Measurements from ENCODE around the gene TSPAN9.

Gene TSPAN9

GRCh38 chr12:3164454-3165077, 87.4 kb downstream of the TSPAN9 start:
- Histone ChIP-seq H3F3A (ENCODE audit: control insufficient read depth, insufficient read depth) (no peaks in the 10 kb centered on the region), H3K4me3 (ENCODE audit: low read length) (no peak overlapping the region), H3K9me2 (replicated peaks; ENCODE audit: control insufficient read depth, low read length) (no peaks in the 10 kb centered on the region), H3K79me2 (ENCODE audit: control insufficient read depth, low read length) (no peaks in the 10 kb centered on the region), H3K4me2 (ENCODE audit: low read length) (no peak overlapping the region), H3K27me3 (ENCODE audit: control insufficient read depth, low read length) (peaks cover 36% of the 10 kb centered on the region), H3K4me1 (ENCODE audit: control insufficient read depth, low read length) (no peaks in the 10 kb centered on the region), H3K9me3 (ENCODE audit: control insufficient read depth, insufficient read depth, low read length) (no peaks in the 10 kb centered on the region), H3K27ac (ENCODE audit: low read depth, low read length) (no peak overlapping the region), H4K20me1 (ENCODE audit: control insufficient read depth, insufficient read depth, low read depth, low read length) (no peaks in the 10 kb centered on the region), H3K36me3 (ENCODE audit: control insufficient read depth, low read length) (no peaks in the 10 kb centered on the region)
- TF ChIP-seq CTCF (IDR thresholded peaks at IDR 0.05; ENCODE audit: low read depth, low read length, poor library complexity, severe bottlenecking) (no peak), EZH2phosphoT487 (IDR thresholded peaks at IDR 0.05; ENCODE audit: borderline replicate concordance, low read length) (no peak)

- H3F3A ChIP-seq (ENCODE audit: control insufficient read depth, insufficient read depth): no peaks in the 10 kb centered on the region
- TF ChIP-seq CTCF (IDR thresholded peaks at IDR 0.05; ENCODE audit: low read depth, low read length, poor library complexity, severe bottlenecking): no peak
- no peak for TF ChIP-seq EZH2phosphoT487 (IDR thresholded peaks at IDR 0.05; ENCODE audit: borderline replicate concordance, low read length)
- no peaks in the 10 kb centered on the region for H3K79me2 ChIP-seq (ENCODE audit: control insufficient read depth, low read length)
- H3K4me2 ChIP-seq (ENCODE audit: low read length): no peak overlapping the region
- H3K36me3 ChIP-seq (ENCODE audit: control insufficient read depth, low read length): no peaks in the 10 kb centered on the region
- H3K27me3 ChIP-seq (ENCODE audit: control insufficient read depth, low read length): peaks cover 43% of the 10 kb centered on the region
- no peaks in the 10 kb centered on the region for H3K9me3 ChIP-seq (ENCODE audit: control insufficient read depth, insufficient read depth, low read length)
- no peaks in the 10 kb centered on the region for H4K20me1 ChIP-seq (ENCODE audit: control insufficient read depth, insufficient read depth, low read depth, low read length)
- H3K27ac ChIP-seq (ENCODE audit: low read depth, low read length): no peak overlapping the region
- H3K4me3 ChIP-seq (ENCODE audit: low read length): no peak overlapping the region
- no peaks in the 10 kb centered on the region for H3K4me1 ChIP-seq (ENCODE audit: control insufficient read depth, low read length)
- H3K9me2 ChIP-seq (replicated peaks; ENCODE audit: control insufficient read depth, low read length): no peaks in the 10 kb centered on the region
These were observed 88.2 kb downstream of the TSPAN9 start for GRCh38 chr12:3165078-3165980.

- Histone ChIP-seq H3K27ac (ENCODE audit: low read depth, low read length) (no peak overlapping the region), H3K4me2 (ENCODE audit: low read length) (no peak overlapping the region), H4K20me1 (ENCODE audit: control insufficient read depth, insufficient read depth, low read depth, low read length) (no peaks in the 10 kb centered on the region), H3K4me1 (ENCODE audit: control insufficient read depth, low read length) (no peaks in the 10 kb centered on the region), H3K79me2 (ENCODE audit: control insufficient read depth, low read length) (no peaks in the 10 kb centered on the region), H3K9me2 (replicated peaks; ENCODE audit: control insufficient read depth, low read length) (no peaks in the 10 kb centered on the region), H3K27me3 (ENCODE audit: control insufficient read depth, low read length) (peaks cover 48% of the 10 kb centered on the region), H3K9me3 (ENCODE audit: control insufficient read depth, insufficient read depth, low read length) (no peaks in the 10 kb centered on the region), H3K36me3 (ENCODE audit: control insufficient read depth, low read length) (no peaks in the 10 kb centered on the region), H3F3A (ENCODE audit: control insufficient read depth, insufficient read depth) (no peaks in the 10 kb centered on the region), H3K4me3 (ENCODE audit: low read length) (no peak overlapping the region)
- TF ChIP-seq CTCF (IDR thresholded peaks at IDR 0.05; ENCODE audit: low read depth, low read length, poor library complexity, severe bottlenecking) (no peak), EZH2phosphoT487 (IDR thresholded peaks at IDR 0.05; ENCODE audit: borderline replicate concordance, low read length) (no peak)
These were observed 90.5 kb downstream of the TSPAN9 start for GRCh38 chr12:3167636-3168035.

All from DOHH2 (cell line).